NOMO-1 (cell line): ENCODE results near the gene SYPL2.
A peak's percentile ranks its signal among the peaks of the same experiment; 100 is the strongest.

Source experiments
- DNase-seq, 2 experiments: peaks; one replicate each; lab custom pipeline; 2025; ENCODE audit not compliant: unreplicated experiment in 2 of 2; lab: John Stamatoyannopoulos, UW

SYPL2 gene

DNA sequence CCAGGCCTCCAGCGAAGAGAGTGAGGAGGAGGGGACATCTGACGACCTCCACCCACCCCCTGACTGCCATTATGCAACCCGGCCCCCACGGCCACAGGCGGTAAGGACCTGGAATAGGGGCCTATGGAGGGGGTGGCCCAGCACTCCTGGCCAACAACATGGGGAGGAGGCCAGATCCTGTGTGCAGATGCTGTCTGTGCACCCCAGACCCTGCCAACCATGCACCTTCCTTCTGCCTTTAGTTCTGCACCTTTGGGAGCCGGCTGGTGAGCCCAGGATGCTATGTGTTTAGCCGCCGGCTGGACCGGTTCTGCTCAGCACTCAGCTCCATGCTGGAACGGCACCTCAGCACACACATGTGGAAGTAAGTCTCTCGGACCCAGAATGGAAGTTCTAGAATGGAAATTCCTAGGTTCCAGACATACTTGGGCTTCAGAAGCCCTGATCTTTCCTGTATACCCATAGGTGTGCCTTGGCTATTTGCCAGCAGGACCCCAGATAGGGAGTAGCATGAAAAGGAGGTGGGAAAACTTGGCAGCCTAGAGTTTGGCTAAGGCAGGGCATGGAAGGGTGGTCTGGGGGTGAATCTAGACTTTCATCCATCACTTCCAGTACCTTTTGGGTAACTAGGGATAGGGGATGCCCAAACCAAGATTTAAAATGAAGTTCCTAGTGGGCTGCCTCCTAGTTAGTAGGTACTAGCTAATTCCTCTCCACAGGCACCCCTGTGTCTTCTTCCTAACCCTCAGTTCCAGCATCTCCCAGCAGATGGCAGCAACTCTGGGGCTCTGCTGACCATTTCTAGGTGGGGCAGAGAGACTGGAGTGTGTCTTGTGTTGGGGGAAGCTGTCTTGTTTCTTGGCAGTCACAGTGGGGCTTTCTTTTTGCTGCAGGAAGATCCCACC is 23.9 kb downstream of the SYPL2 start:
- DNase-seq, result peak; percentile 46 to 62

DNA sequence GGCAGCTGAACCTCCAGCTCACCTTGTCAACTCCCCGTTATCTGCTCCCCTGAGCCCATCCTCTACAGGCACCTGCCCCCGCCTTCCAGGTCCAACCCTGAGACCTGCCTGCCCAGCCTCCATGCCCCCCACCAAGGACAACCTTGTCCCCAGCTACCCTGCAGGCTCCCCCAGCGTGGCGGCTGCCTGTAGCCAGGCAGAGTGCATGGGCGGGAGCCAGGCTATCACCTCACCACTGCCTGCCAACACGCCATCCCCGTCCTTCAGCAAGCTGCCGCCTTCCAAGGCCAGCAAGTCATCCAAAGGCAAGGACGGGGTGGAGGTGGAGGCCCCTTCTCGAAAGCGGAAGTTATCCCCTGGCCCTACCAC is 24.6 kb downstream of the SYPL2 start:
- DNase-seq, result no peak

DNA sequence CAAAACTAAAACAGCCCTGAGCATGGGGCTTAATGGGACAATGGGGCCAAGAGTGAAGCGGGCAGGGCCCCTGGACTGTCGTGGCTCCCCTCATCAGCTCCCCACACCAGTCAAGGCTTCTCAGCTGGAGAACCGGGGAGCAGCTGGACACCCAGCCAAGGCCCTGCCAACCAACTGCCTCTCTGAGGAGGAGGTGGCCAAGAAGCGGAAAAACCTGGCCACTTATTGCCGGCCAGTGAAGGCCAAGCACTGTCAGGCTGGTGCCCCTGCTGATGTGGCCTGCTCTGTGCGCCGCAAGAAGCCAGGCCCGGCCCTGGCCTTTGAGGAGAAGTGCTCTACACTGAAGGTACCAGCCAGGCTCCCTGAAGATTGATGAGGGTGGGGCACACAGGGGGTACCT is 25.0 kb downstream of the SYPL2 start:
- no peak for DNase-seq

DNA sequence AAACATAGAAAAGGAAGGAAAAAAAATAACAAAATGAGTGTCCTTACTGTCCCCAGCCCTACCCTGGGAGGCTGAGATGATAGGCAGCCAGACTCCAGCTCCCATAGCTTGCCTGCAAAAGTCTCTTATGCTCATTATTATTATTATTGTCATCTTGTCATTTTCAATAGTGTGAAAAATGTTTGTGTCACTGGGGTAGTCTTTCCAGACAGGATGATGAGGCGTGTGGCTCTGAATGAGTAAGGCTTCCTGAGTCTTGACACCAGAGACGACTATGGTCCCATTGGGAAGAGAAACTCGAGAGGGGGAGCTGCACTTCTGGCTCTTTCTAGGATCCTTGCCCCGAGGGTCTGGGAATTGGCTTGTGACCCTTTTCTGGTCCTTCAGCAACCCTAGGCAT is 26.4 kb downstream of the SYPL2 start:
- no peak for DNase-seq

DNA sequence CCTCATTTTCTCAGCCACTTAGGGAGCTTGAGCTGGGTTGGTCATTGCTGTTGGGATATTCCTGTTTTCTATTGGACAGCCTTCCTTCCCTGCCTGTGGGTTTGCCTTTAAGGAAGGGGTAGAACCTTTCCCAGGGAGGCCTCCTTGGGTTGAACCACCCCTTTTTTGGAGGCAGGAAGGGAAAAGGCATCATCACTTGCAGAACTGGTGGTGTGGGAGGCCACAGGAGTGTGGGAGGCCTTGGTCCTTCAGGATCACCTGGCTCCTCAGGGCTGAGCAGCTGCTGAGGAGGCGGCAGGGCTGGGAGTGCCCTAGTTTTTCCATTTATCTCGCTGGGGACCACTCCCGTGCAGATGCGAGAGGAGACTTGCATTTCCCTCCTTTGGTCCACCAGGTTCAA is 26.9 kb downstream of the SYPL2 start:
- no peak for DNase-seq

DNA sequence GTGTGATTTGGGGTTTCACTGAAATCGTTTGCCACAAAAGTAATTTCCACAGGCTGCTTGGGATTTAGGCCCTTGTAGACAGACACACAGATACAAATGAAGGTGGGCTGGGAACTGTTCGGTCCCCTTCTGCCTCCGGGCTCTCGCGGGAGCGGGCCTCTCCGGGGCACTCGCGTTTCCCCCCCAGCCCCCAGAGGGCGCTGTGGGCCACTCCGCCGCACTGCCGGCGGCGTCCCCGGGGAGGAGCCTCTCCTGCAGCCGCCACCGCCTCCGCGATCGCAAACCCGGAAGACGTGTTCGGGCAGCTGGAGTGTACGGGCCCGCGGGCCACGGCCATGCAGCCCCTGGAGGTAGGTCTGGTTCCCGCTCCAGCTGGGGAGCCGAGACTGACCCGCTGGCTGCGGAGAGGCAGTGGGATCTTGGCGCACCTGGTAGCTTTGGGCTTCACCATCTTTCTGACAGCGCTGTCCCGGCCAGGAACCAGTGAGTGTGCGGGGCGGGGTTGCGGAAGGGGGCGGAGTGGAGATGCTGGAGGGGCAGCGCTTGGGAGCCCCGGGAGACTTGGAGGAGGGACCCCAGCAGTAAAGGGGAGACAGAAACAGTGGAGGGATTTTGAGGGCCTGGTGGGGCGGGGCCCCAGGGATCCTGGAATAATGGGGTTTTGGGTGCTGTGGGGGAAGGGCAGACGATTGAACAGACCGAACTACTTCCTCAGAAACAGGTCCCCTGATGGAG is 27.6 kb downstream of the SYPL2 start, which contains the start of gene CYB561D1:
CYB561D1 (plus strand) TSS at position 290 of the 735 bp plus-strand sequence; CDS start at position 336, 46 bp downstream.
- peak; percentile 80 to 87 for DNase-seq

DNA sequence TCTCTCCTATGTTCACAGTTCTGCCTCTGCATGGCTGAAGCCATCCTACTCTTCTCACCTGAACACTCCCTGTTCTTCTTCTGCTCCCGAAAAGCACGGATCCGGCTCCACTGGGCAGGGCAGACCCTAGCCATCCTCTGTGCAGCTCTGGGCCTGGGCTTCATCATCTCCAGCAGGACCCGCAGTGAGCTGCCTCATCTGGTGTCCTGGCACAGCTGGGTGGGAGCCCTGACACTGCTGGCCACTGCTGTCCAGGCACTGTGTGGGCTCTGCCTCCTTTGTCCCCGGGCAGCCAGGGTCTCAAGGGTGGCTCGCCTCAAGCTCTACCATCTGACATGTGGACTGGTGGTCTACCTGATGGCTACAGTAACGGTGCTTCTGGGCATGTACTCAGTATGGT is 29.4 kb downstream of the SYPL2 start:
- no peak for DNase-seq

DNA sequence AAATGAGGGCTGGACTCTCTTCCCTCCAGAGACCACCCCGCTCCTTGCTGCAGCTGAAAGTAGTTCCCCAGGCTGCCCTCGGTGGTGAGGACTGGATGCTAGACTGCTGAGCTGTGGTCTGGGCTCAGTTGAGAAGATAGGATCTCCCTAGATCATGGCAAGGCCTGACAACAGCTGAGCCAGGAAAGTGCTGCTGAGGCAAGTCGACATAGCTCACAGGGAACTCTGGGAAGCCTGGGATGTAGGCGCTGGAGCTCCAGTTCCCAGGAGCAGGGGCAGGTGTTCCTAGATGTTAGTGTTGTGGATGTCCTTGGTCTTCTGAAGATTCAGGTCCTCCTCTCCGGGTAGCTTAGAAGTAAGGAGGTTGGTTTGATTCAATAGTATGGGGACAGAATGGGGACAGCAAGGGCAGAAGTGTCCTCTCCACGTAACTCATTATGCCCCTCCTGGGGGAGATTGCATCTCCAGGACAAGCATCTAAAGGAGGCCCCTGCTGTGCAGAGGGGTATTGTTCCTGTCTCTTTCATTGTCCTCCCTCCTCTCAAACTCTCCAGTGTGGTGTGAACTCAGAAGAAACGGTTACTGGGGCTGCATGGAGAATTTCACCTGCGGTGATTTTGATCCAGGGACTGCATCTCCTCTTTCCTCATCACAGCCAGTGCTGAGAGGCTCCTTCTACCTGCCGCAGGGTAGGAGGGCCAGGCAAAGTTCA is 31.3 kb downstream of the SYPL2 start:
- no peak for DNase-seq

DNA sequence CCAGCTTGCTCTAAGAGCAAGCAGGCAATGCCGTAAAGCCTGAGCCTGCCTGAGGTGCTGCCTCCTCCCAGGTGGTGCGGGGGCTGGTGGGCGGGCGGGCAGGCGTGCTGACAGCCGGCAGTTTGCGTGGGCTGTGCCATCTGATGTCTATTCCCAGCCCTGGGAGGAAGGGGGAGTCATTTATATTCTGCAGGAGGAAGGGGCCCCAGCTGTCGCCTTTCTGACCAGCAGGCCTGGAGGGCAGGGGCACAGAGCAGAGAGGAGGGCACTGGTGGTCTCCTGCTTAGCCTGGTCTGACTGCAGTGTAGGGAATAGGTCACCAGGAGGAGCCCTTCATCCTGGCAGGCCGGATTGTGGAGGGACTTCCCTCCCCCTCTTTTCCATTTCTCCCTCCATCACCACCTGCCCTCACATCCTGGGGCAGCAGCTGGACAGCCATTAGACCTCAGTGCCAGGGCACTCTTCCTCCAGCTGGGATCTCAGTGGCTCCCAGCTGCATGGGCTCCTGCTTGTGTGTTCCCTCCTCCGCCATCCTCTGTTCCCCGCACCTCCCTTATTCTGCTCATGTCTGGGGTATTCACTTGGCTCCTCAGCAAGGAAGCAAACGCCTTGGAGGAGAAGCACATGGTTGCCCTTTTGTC is 31.9 kb downstream of the SYPL2 start:
- no peak for DNase-seq

DNA sequence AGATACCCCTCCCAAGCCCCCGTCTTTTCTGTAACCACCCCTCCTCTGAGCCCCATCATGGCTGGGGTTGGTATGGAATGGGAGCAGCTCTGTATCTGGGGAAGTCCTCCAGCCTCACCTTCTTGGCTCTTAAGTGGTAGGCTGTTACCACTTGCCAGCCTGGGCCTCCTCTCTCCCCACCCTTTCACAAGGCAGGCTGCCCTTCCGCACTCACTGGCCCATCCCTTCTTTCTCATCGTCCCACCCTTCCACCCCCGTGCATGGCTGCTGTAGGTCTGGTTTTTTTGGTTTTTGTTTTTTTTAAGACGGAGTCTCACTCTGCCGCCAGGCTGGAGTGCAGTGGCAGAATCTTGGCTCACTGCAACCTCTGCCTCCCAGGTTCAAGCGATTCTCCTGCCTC is 32.7 kb downstream of the SYPL2 start:
- DNase-seq, result no peak

DNA sequence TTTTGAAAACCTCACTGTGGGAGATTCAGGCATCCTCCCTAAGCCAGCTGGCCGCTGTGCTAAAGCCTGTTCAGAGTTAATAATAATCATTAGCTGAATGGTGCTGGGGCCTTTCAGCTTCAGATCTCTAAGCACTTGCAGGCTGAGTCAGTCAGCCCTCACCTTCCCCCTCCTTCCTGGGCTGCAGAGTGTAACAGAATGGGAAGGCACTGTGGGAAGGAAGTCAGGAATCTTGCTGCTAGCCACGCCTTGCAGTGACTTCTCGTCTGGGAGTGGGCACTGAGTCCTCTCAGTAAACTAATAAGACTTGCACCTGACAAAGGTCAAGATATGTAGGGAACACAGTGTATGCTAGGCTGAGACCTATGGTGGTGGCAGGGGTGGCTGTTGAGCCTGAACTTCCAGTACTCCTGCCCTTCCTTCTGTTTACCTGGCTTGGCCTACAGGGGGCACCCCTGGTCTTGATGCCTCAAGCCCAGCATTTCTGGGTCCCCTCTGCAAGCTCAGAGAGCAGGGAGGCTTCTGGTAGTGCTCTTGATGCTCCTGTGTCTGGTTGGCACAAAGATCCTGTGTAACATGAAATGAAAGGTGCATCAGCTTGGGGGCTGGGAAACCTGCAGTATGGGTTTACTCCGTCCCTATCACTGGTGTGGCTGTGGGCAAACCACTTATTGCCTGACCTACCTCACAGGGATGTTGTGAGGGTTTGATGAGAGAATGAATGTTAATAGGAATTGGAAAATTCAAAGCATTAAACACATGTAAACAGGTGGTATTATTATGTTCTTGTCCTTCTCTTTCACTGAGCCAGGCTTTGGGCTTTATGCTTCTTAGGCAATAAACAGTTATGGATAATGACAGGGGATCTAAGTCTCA is 33.6 kb downstream of the SYPL2 start:
- peak; percentile 8 to 14 for DNase-seq

DNA sequence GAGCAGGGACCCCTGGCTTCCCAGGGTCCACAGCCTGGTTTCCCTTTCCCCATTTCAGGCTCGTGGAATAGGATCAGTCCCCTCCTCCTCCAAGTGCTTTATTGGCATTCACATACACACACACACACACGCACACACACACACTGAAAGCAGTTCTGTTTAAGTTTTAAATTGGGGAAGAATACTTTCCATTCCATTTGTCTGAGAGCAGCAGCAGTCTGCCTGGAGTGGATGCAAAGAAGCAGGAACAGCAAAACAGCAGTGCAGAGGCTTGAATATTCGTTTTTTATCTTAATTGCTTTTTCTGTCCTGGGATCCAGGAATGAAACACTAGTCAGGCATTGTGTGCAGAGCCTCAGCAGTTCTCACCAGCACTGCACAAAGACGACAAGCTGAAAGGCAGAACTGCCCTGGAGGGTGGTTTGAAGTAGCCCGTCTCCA is 34.6 kb downstream of the SYPL2 start:
- DNase-seq, result no peak

DNA sequence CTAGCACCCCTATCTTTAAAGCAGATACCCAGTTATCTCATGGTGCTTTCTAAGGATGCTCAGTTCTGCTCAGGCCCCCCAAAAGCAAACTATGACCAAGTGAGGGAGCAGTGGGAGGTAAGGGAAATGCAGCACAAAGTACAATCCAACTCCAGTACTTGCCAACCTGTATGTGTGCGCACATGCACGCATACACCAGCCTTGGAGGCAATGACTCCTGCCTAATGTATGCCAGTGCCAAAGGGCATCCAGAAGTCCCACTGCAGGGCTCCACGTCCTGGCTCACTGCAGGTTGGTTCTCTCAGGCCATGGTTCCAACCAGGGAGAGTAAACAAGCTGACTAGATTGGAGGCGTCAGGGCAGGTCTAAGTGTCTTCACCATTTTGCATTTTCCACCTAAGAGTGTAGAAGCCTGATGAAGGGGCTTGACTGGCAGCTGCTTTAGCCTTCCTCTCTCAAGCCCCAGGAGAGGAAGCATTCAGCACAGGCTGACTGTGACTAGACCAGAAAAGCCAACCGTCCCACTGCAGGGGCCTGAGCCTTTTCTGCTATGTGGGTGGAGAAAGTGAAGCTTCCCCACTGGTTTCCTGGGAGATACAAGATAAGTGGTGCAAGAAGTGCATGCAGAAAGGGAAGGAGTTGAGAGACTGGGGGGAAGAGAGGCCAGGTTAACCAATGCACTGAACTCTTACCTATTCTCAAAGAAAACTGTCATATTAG is 35.5 kb downstream of the SYPL2 start:
- DNase-seq, result no peak

DNA sequence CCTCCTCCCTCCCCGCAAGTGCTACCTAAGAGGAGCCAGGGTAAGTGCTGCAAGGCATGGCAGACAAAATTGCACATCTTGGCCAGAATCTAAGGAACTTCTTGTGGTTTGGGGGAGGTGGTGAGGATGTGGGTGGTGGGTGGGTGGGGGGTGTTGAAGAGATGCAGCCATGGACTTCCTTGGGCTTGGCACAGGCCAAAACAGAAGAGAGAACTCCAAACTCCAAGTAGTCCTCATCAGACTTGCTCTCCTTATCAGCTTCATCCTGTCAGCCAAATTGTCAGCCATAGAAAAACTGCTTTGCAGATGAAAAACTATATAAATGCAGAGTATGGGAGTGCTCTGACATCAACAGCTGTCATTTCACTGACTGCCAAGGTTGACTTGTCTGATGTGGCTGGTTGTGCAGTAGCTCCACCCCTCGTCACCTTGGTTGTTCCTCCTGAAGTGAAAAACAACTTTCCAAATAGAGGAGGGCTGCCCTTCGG is 36.1 kb downstream of the SYPL2 start:
- DNase-seq, result no peak

DNA sequence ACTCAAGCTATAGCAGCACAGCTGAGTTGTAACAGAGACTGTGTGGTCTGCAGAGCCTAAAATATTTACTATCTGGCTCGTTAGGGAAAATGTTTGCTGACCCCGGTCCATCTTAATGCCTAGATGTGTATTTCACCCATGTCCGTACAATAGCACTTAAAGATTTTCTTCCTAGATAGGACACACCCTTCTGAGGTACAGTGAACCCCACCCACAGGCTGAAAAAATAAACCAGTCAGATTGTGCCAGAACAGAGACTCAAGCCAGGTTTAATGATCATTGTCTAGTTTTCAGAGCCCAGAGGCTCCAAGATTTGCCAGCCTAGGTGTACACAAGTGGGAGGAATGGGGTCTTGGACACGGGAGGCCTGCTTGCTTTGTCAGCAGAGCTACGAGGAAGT is 37.6 kb downstream of the SYPL2 start:
- no peak for DNase-seq

DNA sequence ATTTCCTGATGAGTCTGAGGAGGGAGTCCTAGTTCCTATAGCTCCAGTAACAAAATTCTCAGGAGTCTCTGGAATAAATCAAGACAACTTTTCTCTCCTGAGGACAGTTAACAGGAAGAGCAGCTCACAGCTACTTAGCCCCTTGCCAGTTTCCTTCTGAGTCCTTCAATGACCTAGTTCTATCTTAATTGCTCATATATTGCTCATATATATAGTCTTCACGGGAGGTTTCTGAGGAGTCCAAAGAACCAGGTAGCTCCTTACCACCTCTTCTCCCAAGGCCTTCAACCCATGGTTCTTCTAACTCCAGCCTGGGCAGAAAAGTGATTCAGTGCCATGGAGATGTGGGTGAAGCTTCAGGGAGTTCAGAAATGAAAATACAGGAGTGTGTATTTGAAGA is 38.6 kb downstream of the SYPL2 start:
- DNase-seq, result no peak

DNA sequence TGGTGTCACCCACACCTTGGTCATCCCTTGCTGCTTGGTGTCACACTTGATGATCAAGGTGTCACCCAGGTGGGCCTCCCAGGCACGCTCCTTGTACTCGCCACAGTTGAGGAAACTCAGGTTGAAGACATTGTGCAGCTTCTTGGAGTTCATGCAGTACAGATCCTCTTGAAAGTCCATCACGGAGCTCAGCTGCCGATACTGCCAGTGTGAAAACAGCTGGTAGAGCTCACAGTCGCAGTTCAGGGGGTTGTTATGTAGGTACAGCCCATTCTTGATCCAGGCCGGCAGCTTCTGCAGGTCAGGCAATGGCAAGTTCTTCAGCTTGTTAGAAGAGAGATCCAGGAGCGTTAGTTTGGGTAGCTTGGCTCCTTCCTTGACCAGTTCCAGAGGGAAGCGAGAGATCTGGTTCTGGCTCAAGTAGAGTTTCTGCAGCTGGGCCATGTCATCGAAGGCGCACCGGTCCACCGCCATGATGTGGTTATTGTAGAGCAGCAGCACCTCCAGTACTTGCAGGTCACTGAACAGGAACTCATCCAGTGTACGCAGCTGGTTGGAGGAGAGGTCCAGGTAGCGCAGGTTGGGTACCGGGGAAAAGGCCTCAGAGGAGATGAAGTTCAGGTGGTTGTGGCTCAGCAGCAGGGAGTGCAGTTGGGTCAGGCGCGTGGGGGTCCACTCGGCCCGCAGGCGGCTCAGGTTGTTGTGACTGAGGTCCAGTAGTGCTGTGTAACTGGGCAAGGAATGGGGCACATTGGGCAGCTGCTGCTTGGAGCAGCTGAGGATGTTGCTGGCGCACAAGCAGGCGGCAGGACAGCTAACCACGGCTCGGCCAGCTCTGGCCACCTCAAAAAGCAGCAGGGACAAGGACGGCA is 41.9 kb downstream of the SYPL2 start:
- no peak for DNase-seq

DNA sequence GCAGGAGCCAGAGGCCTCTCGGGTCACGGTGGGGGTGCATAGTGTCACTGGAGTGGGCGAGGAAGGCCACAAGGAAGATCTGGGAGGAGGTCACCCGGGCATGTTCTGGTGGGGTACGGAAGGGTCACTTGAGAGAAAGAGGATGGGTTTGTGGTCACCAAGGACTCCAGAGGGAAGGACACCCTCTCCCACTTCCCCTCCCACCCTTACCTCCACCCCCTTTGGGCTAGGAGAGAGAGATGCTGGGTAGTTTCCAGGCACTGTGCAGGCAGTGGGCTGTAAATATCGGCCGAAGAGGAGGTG is 42.5 kb downstream of the SYPL2 start:
- DNase-seq, result no peak
